ENCODE measurements around the gene MYO5B.

- TF ChIP-seq CTCF (IDR thresholded peaks at IDR 0.05 in 4 of 5, conservative IDR thresholded peaks at IDR 0.05 in 1 of 5): no peak
- no peak for TF ChIP-seq POLR2A (IDR thresholded peaks at IDR 0.05)
These were observed 27.0 kb downstream of the MYO5B start for GRCh38 chr18:50167966-50168365.
